Peyer's patch (tissue), 4 donors: ENCODE results near the gene OSCP1. TPM values are rescaled to one million over a fixed set of nuclear protein-coding genes. Genes with fewer than 3 reads are reported as not detected.
A peak's percentile ranks its signal among the peaks of the same experiment; 100 is the strongest.

Experiments used
- DNase-seq, 3 donors: peaks; one replicate each; pipeline ENCODE4 v3.0.0-alpha.2; 2017 to 2019
- H3K27ac ChIP-seq, 4 donors: fragments of 200-600 bp; sonication (generic); one replicate each; pipeline ENCODE4 v1.5.1; 2016 to 2019
- H3K27me3 ChIP-seq, 2 donors: fragments of 200-600 bp; sonication (generic); one replicate each; pipeline ENCODE4 v1.5.1; 2019
- H3K36me3 ChIP-seq, 3 donors: fragments of 200-600 bp; sonication (generic); one replicate each; pipeline ENCODE4 v1.5.1; 2016 to 2019
- H3K4me1 ChIP-seq, 4 donors: fragments of 200-600 bp; sonication (generic); one replicate each; pipeline ENCODE4 v1.5.1; 2016 to 2019
- H3K4me3 ChIP-seq, 4 donors: fragments of 200-600 bp; sonication (generic); 1 replicate in 3 of 4; 2 replicates in 1 of 4; pipeline ENCODE4 v1.5.1; 2016 to 2019; ENCODE audit warnings: mild to moderate bottlenecking in 1 of 4
- H3K9me3 ChIP-seq, 4 donors: fragments of 200-600 bp; sonication (generic); one replicate each; pipeline ENCODE4 v1.5.1; 2016 to 2019; ENCODE audit warnings: mild to moderate bottlenecking in 1 of 4
- POLR2A ChIP-seq, 2 donors: fragments of 450-650 bp; IDR thresholded peaks; one replicate each; pipeline ENCODE4 v1.5.1; 2017; ENCODE audit warnings: antibody characterized with exemption in 2 of 2, mild to moderate bottlenecking in 2 of 2, moderate library complexity in 2 of 2
- total RNA-seq, 4 donors: library from RNA; depleted of rRNA; stranded (reverse); fragments of >200 nt; gene quantifications; one replicate each; pipeline ENCODE4 v1.1.0, GENCODE V29; 2016
- TF ChIP-seq, protein P1 (sequence below), 6 experiments: fragments of 450-650 bp in 4 of 6; fragments of 200-600 bp in 2 of 6; sonication (generic) in 1 of 6; IDR thresholded peaks; one replicate each; pipeline ENCODE4 v1.5.1; 2017 to 2019; ENCODE audit warnings: antibody characterized with exemption in 6 of 6, mild to moderate bottlenecking in 3 of 6, moderate library complexity in 1 of 6

OSCP1 gene
- total RNA-seq, 4 donors from 2014 or later: 0.67 to 9.9 (median 3.2) TPM

DNA sequence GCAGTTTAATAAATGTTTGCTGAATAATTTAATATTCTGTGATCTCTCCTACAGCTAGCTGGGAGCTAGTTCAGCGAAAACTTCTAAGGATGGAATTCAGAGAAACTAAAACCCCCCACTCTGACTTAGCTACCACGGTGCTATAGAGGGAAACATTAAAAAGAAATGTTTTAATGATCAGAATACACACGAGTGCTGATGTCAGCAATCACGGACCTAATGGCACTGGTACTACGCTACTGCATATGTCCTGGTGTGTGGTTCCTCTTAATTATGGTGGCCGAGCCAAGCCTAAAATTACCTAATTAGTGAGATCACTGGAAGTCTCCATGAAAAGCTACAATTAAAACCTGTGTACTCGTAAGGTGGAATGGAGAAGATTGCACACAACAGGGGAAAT, 28.6 kb downstream of the OSCP1 start:
- TF ChIP-seq, protein P1, sequence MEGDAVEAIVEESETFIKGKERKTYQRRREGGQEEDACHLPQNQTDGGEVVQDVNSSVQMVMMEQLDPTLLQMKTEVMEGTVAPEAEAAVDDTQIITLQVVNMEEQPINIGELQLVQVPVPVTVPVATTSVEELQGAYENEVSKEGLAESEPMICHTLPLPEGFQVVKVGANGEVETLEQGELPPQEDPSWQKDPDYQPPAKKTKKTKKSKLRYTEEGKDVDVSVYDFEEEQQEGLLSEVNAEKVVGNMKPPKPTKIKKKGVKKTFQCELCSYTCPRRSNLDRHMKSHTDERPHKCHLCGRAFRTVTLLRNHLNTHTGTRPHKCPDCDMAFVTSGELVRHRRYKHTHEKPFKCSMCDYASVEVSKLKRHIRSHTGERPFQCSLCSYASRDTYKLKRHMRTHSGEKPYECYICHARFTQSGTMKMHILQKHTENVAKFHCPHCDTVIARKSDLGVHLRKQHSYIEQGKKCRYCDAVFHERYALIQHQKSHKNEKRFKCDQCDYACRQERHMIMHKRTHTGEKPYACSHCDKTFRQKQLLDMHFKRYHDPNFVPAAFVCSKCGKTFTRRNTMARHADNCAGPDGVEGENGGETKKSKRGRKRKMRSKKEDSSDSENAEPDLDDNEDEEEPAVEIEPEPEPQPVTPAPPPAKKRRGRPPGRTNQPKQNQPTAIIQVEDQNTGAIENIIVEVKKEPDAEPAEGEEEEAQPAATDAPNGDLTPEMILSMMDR (IDR thresholded peaks at IDR 0.05): no peak
- TF ChIP-seq POLR2A (IDR thresholded peaks at IDR 0.05): no peak
- Histone ChIP-seq H3K4me3 (no peak overlapping the region), H3K27ac (no peak overlapping the region), H3K4me1 (no peaks in the 10 kb centered on the region), H3K27me3 (no peaks in the 10 kb centered on the region), H3K9me3 (no peaks in the 10 kb centered on the region), H3K36me3 (no peaks in the 10 kb centered on the region)
- no peak for DNase-seq

DNA sequence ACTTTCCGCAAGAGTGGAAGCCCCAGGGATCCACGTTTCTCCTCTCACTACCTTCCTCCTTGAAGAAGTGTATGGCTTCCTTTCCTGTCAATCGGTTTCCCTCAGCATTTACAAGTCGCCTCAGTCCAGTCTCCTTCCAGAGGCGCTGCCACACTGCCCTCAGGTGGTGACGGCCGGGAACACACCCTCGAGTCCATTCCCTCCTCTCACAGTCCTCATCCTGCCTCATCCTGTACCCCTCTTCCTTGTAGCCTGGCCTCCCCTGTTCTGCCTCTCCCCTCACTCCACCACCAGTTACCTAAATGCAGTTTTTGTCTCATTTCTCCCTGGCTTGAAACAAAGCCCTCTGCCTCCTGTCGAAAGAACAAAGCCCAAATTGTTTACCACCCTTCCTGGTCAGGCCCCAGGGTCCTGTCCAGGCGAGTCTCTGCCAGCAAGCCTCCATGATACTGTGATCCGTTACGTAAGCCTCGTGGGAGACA, 29.4 kb downstream of the OSCP1 start:
- DNase-seq: peak; percentile 83 to 97 (median 92)
- Histone ChIP-seq H3K4me3 (no peak overlapping the region), H3K36me3 (no peaks in the 10 kb centered on the region), H3K4me1 (no peaks in the 10 kb centered on the region), H3K27me3 (no peaks in the 10 kb centered on the region), H3K9me3 (no peaks in the 10 kb centered on the region), H3K27ac (peak overlapping the region in 1 of 4 donors; percentile 11)
- TF ChIP-seq, protein P1 (IDR thresholded peaks at IDR 0.05): peak; percentile 78 to 93 (median 92)
- no peak for TF ChIP-seq POLR2A (IDR thresholded peaks at IDR 0.05)

DNA sequence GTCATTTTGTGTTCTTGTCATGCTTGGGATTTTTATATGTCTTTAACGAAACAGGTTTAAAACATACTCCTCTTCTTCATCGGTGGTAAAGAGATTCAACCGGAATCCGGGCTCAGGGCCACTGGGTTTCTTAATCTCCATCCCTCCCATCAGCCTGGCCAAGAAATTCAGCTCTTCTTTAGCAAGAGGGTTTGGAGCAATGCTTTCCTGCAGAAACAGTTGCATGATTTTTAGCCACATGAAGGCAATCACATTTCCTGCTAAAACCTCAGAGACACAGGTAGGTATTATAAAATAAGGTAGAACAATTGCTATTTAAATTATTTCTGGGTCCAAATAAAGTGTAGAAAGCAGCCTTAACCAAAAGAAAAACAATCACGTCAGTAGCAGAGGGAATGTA, 29.8 kb downstream of the OSCP1 start:
- no peak for TF ChIP-seq POLR2A (IDR thresholded peaks at IDR 0.05)
- TF ChIP-seq, protein P1 (IDR thresholded peaks at IDR 0.05): no peak
- DNase-seq: no peak
- Histone ChIP-seq H3K4me1 (no peaks in the 10 kb centered on the region), H3K9me3 (no peaks in the 10 kb centered on the region), H3K4me3 (no peak overlapping the region), H3K27ac (peak overlapping the region in 1 of 4 donors; percentile 11), H3K27me3 (no peaks in the 10 kb centered on the region), H3K36me3 (no peaks in the 10 kb centered on the region)

DNA sequence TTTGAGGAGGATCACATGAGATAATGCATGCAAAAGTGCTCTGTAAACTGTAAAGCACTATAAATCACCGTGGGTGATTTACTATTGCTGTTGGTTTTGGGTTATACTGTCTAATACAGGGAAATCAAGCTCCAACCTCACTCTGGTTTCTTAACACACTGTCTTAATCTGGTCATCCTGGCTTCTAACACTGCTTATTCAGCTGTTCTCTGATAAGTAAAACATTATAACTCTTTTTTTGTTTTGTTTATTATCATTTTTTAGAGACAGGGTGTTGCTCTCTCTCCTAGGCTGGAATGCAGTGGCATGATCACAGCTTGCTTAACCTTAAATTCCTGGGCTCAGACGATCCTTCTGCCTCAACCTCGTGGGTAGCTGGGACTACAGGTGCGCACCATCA, 30.7 kb downstream of the OSCP1 start:
- no peaks in the 10 kb centered on the region for H3K27me3 ChIP-seq
- no peak for TF ChIP-seq POLR2A (IDR thresholded peaks at IDR 0.05)
- TF ChIP-seq, protein P1 (IDR thresholded peaks at IDR 0.05): no peak
- H3K4me1 ChIP-seq: no peaks in the 10 kb centered on the region
- H3K9me3 ChIP-seq: no peaks in the 10 kb centered on the region
- no peak for DNase-seq
- H3K4me3 ChIP-seq: no peak overlapping the region
- H3K36me3 ChIP-seq: no peaks in the 10 kb centered on the region
- H3K27ac ChIP-seq: no peak overlapping the region

DNA sequence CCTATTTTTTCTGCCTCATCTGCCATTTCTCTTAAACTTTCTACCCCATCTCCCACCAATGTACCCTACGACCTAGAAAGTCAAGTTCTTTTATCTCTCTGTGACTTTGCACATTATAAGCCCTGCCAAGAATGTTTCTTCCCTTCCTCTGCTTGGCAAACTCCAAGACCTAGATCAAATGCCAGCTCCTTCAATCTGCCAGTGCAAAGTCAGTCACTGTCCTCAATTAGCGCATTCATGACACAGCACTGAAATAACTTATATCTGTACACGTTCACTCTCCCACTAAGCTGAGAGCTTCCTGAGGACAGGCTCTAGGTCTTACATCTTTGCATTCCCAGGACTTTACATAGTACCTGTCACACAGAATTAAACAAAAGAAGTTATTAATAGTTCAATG, 31.1 kb downstream of the OSCP1 start:
- DNase-seq: no peak
- no peaks in the 10 kb centered on the region for H3K9me3 ChIP-seq
- no peaks in the 10 kb centered on the region for H3K4me1 ChIP-seq
- H3K27ac ChIP-seq: no peak overlapping the region
- no peaks in the 10 kb centered on the region for H3K36me3 ChIP-seq
- H3K27me3 ChIP-seq: no peaks in the 10 kb centered on the region
- TF ChIP-seq POLR2A (IDR thresholded peaks at IDR 0.05): no peak
- TF ChIP-seq, protein P1 (IDR thresholded peaks at IDR 0.05): no peak
- H3K4me3 ChIP-seq: no peak overlapping the region

DNA sequence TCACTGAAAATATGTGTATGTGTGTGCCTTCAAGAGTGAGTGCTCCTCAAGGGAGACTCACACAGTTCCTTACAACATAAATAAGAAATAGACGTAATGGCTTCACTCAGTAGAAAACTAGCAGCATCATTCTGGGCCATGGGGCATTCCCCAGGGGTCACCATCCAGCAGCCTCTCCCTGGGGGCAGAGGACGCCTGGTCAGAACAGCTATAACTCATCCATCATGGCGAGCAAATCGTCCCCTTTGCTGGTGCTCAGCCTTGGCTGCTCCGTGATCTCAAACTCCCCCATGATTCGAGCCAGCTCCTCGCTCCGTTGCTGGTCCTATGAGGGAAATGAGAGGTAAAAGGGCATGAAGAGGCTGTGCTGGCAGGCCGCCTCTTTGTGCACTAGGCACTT, 32.3 kb downstream of the OSCP1 start:
- no peak overlapping the region for H3K27ac ChIP-seq
- H3K4me1 ChIP-seq: no peaks in the 10 kb centered on the region
- no peaks in the 10 kb centered on the region for H3K36me3 ChIP-seq
- TF ChIP-seq, protein P1 (IDR thresholded peaks at IDR 0.05): no peak
- TF ChIP-seq POLR2A (IDR thresholded peaks at IDR 0.05): no peak
- no peak for DNase-seq
- H3K9me3 ChIP-seq: no peaks in the 10 kb centered on the region
- H3K4me3 ChIP-seq: no peak overlapping the region
- no peaks in the 10 kb centered on the region for H3K27me3 ChIP-seq
